HCT116 (cell line): ENCODE data around the gene COG5. TPM values are rescaled to one million over a fixed set of nuclear protein-coding genes. Genes with fewer than 3 reads are reported as not detected.

Source experiments
- ATAC-seq: fragments of 200-7000 bp; cut with Tn5 transposase; 2 replicates; pipeline ENCODE4 v1.9.1; 2020; ENCODE audit warnings: mild to moderate bottlenecking, moderate library complexity
- BruUV-seq: library from RNA; stranded (reverse); fragments of 400-500 nt; replicated peaks from 2 replicates; lab custom pipeline; 2021; lab: Mats Ljungman, UMichigan
- CTCF ChIA-PET: fragments of 300-600 bp; sonication (Branson Sonifier 250); formaldehyde crosslinking; loops from one replicate; lab custom pipeline; 2021; ENCODE audit warnings: antibody characterized with exemption; lab: Charles Lee
- POLR2A ChIA-PET: fragments of 300-600, 350-600 bp; sonication (Branson Sonifier 250); formaldehyde crosslinking; loops from one replicate; lab custom pipeline; 2021; ENCODE audit warnings: antibody characterized with exemption; lab: Charles Lee
- RAD21 ChIA-PET, 2 experiments: fragments of 300-600 bp; sonication (Branson Sonifier 250); formaldehyde crosslinking; loops; one replicate each; lab custom pipeline; 2023; ENCODE audit warnings: low total read pairs in 2 of 2; ENCODE audit not compliant: uncharacterized antibody in 2 of 2, unreplicated experiment in 2 of 2, low non-redundant PET in 1 of 2; lab: Charles Lee
- DNase-seq: peaks from one replicate; pipeline ENCODE4 v3.0.0-alpha.2; 2010; ENCODE audit warnings: low read depth, low spot score
- H2AFZ ChIP-seq: fragments of 200-600 bp; shearing (Covaris generic), sonication (generic); 2 replicates; pipeline ENCODE4 v1.6.1; 2017; ENCODE audit warnings: low read depth, mixed run types, mixed read lengths, antibody characterized with exemption, low read length; ENCODE audit not compliant: poor library complexity, severe bottlenecking
- H3K27ac ChIP-seq: 2 replicates; pipeline ENCODE4 v1.5.1; 2012; ENCODE audit warnings: low read depth, low read length
- H3K27me3 ChIP-seq: fragments of 200-600 bp; sonication (generic); 2 replicates; pipeline ENCODE4 v1.6.1; 2016; ENCODE audit warnings: mixed run types, low read length, mixed read lengths; ENCODE audit not compliant: insufficient read depth
- H3K36me3 ChIP-seq, 2 experiments: fragments of 200-500 bp in 1 of 2; fragments of 200-600 bp in 1 of 2; sonication (Bioruptor generic) in 1 of 2; sonication (generic) in 1 of 2; 2 replicates each; pipeline versions ENCODE4 v1.5.1 to v1.6.1; 2014 to 2016; ENCODE audit warnings: low read length in 2 of 2, inconsistent platforms in 1 of 2, mixed read lengths in 1 of 2, mixed run types in 1 of 2; ENCODE audit not compliant: insufficient read depth in 2 of 2, control insufficient read depth in 1 of 2
- H3K4me1 ChIP-seq, 2 experiments: fragments of 200-600 bp in 1 of 2; sonication (generic) in 1 of 2; 2 replicates each; pipeline versions ENCODE4 v1.5.1 to v1.6.1; 2012 to 2017; ENCODE audit warnings: low read length in 2 of 2, inconsistent platforms in 1 of 2, mild to moderate bottlenecking in 1 of 2, mixed read lengths in 1 of 2, mixed run types in 1 of 2, moderate library complexity in 1 of 2; ENCODE audit not compliant: insufficient read depth in 2 of 2, control insufficient read depth in 1 of 2
- H3K4me2 ChIP-seq: fragments of 200-600 bp; sonication (generic); 2 replicates; pipeline ENCODE4 v1.6.1; 2017; ENCODE audit warnings: mixed run types, low read length, mixed read lengths
- H3K4me3 ChIP-seq, 2 experiments: fragments of 200-600 bp in 1 of 2; sonication (generic) in 1 of 2; replicated peaks in 1 of 2; 2 replicates each; pipeline ENCODE4 v1.5.1; 2011 to 2016; ENCODE audit warnings: low read length in 2 of 2, control low read depth in 1 of 2, low read depth in 1 of 2, mild to moderate bottlenecking in 1 of 2, mixed read lengths in 1 of 2, mixed run types in 1 of 2
- H3K79me2 ChIP-seq: fragments of 200-600 bp; sonication (generic); 2 replicates; pipeline ENCODE4 v1.6.1; 2017; ENCODE audit warnings: mild to moderate bottlenecking, mixed run types, low read length, moderate library complexity, mixed read lengths; ENCODE audit not compliant: insufficient read depth
- H3K9ac ChIP-seq: fragments of 200-600 bp; sonication (generic); 2 replicates; pipeline ENCODE4 v1.6.1; 2016; ENCODE audit warnings: low read length, mixed read lengths
- H3K9me2 ChIP-seq: fragments of 200-600 bp; sonication (generic), shearing (Covaris generic); 2 replicates; pipeline ENCODE4 v1.6.1; 2017; ENCODE audit warnings: mixed run types, mild to moderate bottlenecking, moderate library complexity; ENCODE audit not compliant: insufficient read depth
- H3K9me3 ChIP-seq, 2 experiments: fragments of 200-500 bp in 1 of 2; fragments of 200-600 bp in 1 of 2; sonication (Bioruptor generic) in 1 of 2; sonication (generic) in 1 of 2; 2 replicates each; pipeline ENCODE4 v1.6.1; 2014 to 2017; ENCODE audit warnings: low read length in 2 of 2, mixed read lengths in 2 of 2, inconsistent platforms in 1 of 2, low read depth in 1 of 2, mild to moderate bottlenecking in 1 of 2, mixed run types in 1 of 2, moderate library complexity in 1 of 2; ENCODE audit not compliant: control insufficient read depth in 1 of 2, insufficient read depth in 1 of 2
- H4K20me1 ChIP-seq: fragments of 200-600 bp; sonication (generic), shearing (Covaris generic); 2 replicates; pipeline ENCODE4 v1.6.1; 2017; ENCODE audit warnings: mixed run types, mild to moderate bottlenecking, moderate library complexity; ENCODE audit not compliant: insufficient read depth
- CBX3 ChIP-seq: IDR thresholded peaks from 2 replicates; pipeline ENCODE4 v1.6.1; 2012; ENCODE audit warnings: low read depth
- CEBPB ChIP-seq: IDR thresholded peaks from 2 replicates; pipeline ENCODE4 v1.6.1; 2012; ENCODE audit warnings: low read depth
- EGR1 ChIP-seq: IDR thresholded peaks from 2 replicates; pipeline ENCODE4 v1.6.1; 2012; ENCODE audit warnings: low read depth
- ELF1 ChIP-seq: IDR thresholded peaks from 2 replicates; pipeline ENCODE4 v1.6.1; 2012; ENCODE audit warnings: low read depth, borderline replicate concordance
- EZH2 ChIP-seq: fragments of 200-600 bp; sonication (generic); IDR thresholded peaks from 2 replicates; pipeline ENCODE4 v1.6.1; 2017; ENCODE audit warnings: antibody characterized with exemption, mixed run types
- EZH2phosphoT487 ChIP-seq: fragments of 200-600 bp; IDR thresholded peaks from 2 replicates; pipeline ENCODE4 v1.6.1; 2018; ENCODE audit warnings: antibody characterized with exemption, borderline replicate concordance
- POLR2A ChIP-seq: IDR thresholded peaks from 2 replicates; pipeline ENCODE4 v1.7.0; 2011; ENCODE audit warnings: borderline replicate concordance; ENCODE audit not compliant: insufficient read depth, insufficient read length; ENCODE audit errors: extremely low read depth
- POLR2AphosphoS5 ChIP-seq: IDR thresholded peaks from 2 replicates; pipeline ENCODE4 v1.6.1; 2011; ENCODE audit warnings: mild to moderate bottlenecking, low read depth, low read length, moderate library complexity
- RAD21 ChIP-seq: IDR thresholded peaks from 2 replicates; pipeline ENCODE4 v1.6.1; 2012; ENCODE audit warnings: low read depth, mild to moderate bottlenecking
- SIN3A ChIP-seq: IDR thresholded peaks from 2 replicates; pipeline ENCODE4 v1.6.1; 2012; ENCODE audit warnings: low read depth
- SP1 ChIP-seq: IDR thresholded peaks from 2 replicates; pipeline ENCODE4 v1.6.1; 2012; ENCODE audit warnings: low read depth
- SRF ChIP-seq: IDR thresholded peaks from 2 replicates; pipeline ENCODE4 v1.6.1; 2012; ENCODE audit warnings: low read depth
- TCF7L2 ChIP-seq: IDR thresholded peaks from 2 replicates; pipeline ENCODE4 v1.7.0; 2011; ENCODE audit warnings: borderline replicate concordance, inconsistent platforms; ENCODE audit not compliant: insufficient read depth, insufficient read length; ENCODE audit errors: extremely low read depth
- YY1 ChIP-seq: IDR thresholded peaks from 2 replicates; pipeline ENCODE4 v1.6.1; 2011; ENCODE audit warnings: low read length, low read depth, moderate library complexity, mild to moderate bottlenecking; ENCODE audit not compliant: insufficient replicate concordance; ENCODE audit errors: extremely low read depth
- ZNF274 ChIP-seq: fragments of 200-500 bp; sonication (Bioruptor generic); IDR thresholded peaks from 2 replicates; pipeline ENCODE4 v1.6.1; 2014; ENCODE audit warnings: mild to moderate bottlenecking, low read depth, low read length, inconsistent platforms
- intact Hi-C: fragments of 100-400 bp; cut with micrococcal nuclease; formaldehyde crosslinking; loops from 2 replicates; pipeline ENCODE4 v1.10.0; 2022
- total RNA-seq: library from RNA; stranded (reverse); gene quantifications from one replicate; pipeline ENCODE4 v1.2.1, GENCODE V29; 2021; ENCODE audit not compliant: unreplicated experiment
- TF ChIP-seq, protein P1 (sequence below): IDR thresholded peaks from 2 replicates; pipeline ENCODE4 v1.6.1; 2012; ENCODE audit warnings: low read depth
- TF ChIP-seq, protein P2 (sequence below): IDR thresholded peaks from 2 replicates; pipeline ENCODE4 v1.6.1; 2012
- TF ChIP-seq, protein P3 (sequence below): IDR thresholded peaks from 2 replicates; pipeline ENCODE4 v1.6.1; 2012
- TF ChIP-seq, protein P4 (sequence below), 3 experiments: fragments of 200-600 bp in 1 of 3; sonication (generic) in 1 of 3; IDR thresholded peaks in 2 of 3; conservative IDR thresholded peaks in 1 of 3; 2 replicates each; pipeline ENCODE4 v1.5.1; 2012 to 2017; ENCODE audit warnings: low read depth in 2 of 3, low read length in 2 of 3, antibody characterized with exemption in 1 of 3, borderline replicate concordance in 1 of 3, control low read depth in 1 of 3, mild to moderate bottlenecking in 1 of 3, mixed read lengths in 1 of 3, mixed run types in 1 of 3, moderate library complexity in 1 of 3; ENCODE audit not compliant: insufficient read depth in 1 of 3

COG5 gene
- total RNA-seq, 1 experiment from 2014 or later: 30.7 TPM

DNA sequence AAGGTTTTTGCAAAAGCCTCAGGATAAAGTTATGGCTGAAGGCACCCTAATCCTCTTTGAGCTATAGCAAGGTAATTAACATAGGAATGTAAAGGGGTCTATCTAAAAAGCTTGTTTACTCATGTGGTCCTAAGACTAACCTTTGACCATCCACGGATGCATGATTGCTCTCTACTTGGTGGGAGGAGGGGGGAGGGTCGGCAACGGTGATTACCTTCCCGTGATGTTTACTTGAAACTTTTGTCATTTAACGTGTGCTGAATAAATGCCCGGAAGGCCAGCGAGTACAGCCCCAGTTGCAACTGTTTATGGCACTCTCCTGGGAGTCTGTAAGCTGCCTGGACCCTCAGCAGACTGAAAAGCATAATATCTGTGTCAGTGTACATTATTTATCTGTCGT lies 172.8 kb downstream of the COG5 start (continued):
- no peak for TF ChIP-seq SP1

DNA sequence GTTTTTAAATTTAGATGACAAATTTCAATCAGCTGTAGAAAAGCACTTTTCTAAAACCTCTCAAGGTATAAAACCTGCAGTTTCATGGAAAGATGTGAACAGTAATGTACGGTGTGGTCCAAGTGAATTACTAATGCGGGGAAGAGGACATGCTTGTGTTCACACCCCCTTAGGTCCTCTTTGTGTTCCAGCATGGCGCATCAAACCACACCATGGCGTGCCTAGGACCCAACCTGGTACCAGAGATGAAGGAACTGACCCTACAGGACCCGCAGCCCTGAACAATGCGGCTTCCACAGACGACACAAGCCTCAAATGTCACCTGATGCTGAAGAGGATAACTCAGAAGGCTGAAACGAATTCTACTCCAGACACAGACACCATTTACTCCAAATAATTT lies 175.1 kb downstream of the COG5 start:
- CTCF ChIA-PET: no interaction called here
- Histone ChIP-seq H3K79me2 (no peaks in the 10 kb centered on the region), H3K4me3 (no peak overlapping the region)
- intact Hi-C loops: no loop called here
- no peak for TF ChIP-seq EZH2phosphoT487
- TF ChIP-seq SIN3A: no peak
- TF ChIP-seq CBX3: no peak
- no peak for TF ChIP-seq EZH2
- no peak for TF ChIP-seq ELF1
- TF ChIP-seq TCF7L2: no peak
- TF ChIP-seq CEBPB: no peak
- TF ChIP-seq, protein P1, sequence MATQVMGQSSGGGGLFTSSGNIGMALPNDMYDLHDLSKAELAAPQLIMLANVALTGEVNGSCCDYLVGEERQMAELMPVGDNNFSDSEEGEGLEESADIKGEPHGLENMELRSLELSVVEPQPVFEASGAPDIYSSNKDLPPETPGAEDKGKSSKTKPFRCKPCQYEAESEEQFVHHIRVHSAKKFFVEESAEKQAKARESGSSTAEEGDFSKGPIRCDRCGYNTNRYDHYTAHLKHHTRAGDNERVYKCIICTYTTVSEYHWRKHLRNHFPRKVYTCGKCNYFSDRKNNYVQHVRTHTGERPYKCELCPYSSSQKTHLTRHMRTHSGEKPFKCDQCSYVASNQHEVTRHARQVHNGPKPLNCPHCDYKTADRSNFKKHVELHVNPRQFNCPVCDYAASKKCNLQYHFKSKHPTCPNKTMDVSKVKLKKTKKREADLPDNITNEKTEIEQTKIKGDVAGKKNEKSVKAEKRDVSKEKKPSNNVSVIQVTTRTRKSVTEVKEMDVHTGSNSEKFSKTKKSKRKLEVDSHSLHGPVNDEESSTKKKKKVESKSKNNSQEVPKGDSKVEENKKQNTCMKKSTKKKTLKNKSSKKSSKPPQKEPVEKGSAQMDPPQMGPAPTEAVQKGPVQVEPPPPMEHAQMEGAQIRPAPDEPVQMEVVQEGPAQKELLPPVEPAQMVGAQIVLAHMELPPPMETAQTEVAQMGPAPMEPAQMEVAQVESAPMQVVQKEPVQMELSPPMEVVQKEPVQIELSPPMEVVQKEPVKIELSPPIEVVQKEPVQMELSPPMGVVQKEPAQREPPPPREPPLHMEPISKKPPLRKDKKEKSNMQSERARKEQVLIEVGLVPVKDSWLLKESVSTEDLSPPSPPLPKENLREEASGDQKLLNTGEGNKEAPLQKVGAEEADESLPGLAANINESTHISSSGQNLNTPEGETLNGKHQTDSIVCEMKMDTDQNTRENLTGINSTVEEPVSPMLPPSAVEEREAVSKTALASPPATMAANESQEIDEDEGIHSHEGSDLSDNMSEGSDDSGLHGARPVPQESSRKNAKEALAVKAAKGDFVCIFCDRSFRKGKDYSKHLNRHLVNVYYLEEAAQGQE: no peak
- TF ChIP-seq SRF: no peak
- TF ChIP-seq, protein P2, sequence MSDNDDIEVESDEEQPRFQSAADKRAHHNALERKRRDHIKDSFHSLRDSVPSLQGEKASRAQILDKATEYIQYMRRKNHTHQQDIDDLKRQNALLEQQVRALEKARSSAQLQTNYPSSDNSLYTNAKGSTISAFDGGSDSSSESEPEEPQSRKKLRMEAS: no peak
- TF ChIP-seq SP1: no peak
- no peak for TF ChIP-seq POLR2A
- no peak for TF ChIP-seq YY1
- TF ChIP-seq POLR2AphosphoS5: no peak
- no peak for TF ChIP-seq ZNF274
- TF ChIP-seq, protein P3, sequence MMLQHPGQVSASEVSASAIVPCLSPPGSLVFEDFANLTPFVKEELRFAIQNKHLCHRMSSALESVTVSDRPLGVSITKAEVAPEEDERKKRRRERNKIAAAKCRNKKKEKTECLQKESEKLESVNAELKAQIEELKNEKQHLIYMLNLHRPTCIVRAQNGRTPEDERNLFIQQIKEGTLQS: no peak
- no peak for TF ChIP-seq EGR1
- TF ChIP-seq, protein P4, sequence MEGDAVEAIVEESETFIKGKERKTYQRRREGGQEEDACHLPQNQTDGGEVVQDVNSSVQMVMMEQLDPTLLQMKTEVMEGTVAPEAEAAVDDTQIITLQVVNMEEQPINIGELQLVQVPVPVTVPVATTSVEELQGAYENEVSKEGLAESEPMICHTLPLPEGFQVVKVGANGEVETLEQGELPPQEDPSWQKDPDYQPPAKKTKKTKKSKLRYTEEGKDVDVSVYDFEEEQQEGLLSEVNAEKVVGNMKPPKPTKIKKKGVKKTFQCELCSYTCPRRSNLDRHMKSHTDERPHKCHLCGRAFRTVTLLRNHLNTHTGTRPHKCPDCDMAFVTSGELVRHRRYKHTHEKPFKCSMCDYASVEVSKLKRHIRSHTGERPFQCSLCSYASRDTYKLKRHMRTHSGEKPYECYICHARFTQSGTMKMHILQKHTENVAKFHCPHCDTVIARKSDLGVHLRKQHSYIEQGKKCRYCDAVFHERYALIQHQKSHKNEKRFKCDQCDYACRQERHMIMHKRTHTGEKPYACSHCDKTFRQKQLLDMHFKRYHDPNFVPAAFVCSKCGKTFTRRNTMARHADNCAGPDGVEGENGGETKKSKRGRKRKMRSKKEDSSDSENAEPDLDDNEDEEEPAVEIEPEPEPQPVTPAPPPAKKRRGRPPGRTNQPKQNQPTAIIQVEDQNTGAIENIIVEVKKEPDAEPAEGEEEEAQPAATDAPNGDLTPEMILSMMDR (IDR thresholded peaks at IDR 0.05 in 2 of 3, conservative IDR thresholded peaks at IDR 0.05 in 1 of 3; ENCODE audit: borderline replicate concordance in 1 of 3, insufficient read depth in 1 of 3, low read depth in 2 of 3, low read length in 2 of 3): no peak
- no peak for TF ChIP-seq RAD21
- TF ChIP-seq, all 23 proteins: peak for 0
- Histone ChIP-seq H3K36me3 (no peaks in the 10 kb centered on the region), H3K27me3 (no peaks in the 10 kb centered on the region), H3K27ac (no peak overlapping the region), H4K20me1 (no peaks in the 10 kb centered on the region), H2AFZ (no peak overlapping the region), H3K9ac (no peak overlapping the region), H3K4me2 (no peak overlapping the region), H3K9me2 (no peaks in the 10 kb centered on the region), H3K4me1 (peaks cover 3 to 5% of the 10 kb centered on the region in 2 experiments), H3K9me3 (no peaks in the 10 kb centered on the region)
- ChIA-PET POLR2A (no interaction called here), RAD21 (no interaction called here)
- DNase-seq (no peak), ATAC-seq (no peak)
- BruUV-seq: no TSS peak
